K562 (cell line): Measurements from ENCODE around the gene SNX33. TPM values are rescaled to one million over a fixed set of nuclear protein-coding genes. Genes with fewer than 3 reads are reported as not detected.

Experiments
- C11orf30 ChIP-seq: fragments of 450-650 bp; IDR thresholded peaks from 2 replicates; pipeline ENCODE4 v1.6.1; 2016; ENCODE audit warnings: low read depth, mild to moderate bottlenecking
- EWSR1 ChIP-seq: fragments of 450-650 bp; IDR thresholded peaks from 2 replicates; pipeline ENCODE4 v1.6.1; 2018; ENCODE audit warnings: borderline replicate concordance, mild to moderate bottlenecking, low read depth, moderate library complexity; ENCODE audit not compliant: partially characterized antibody
- L3MBTL2 ChIP-seq: fragments of 450-650 bp; IDR thresholded peaks from 2 replicates; pipeline ENCODE4 v1.6.1; 2016; ENCODE audit warnings: mild to moderate bottlenecking, moderate library complexity
- MAFK ChIP-seq: IDR thresholded peaks from 2 replicates; pipeline ENCODE4 v1.6.1; 2011; ENCODE audit warnings: low read length, improper control_type of control experiment
- REST ChIP-seq, 2 experiments: fragments of 450-650 bp; formaldehyde crosslinking in 1 of 2; IDR thresholded peaks; 2 replicates each; pipeline versions ENCODE4 v1.4.0 to v1.6.1; 2014 to 2020; ENCODE audit warnings: mild to moderate bottlenecking in 2 of 2, borderline replicate concordance in 1 of 2, low read depth in 1 of 2
- SMAD3 ChIP-seq: fragments of 450-650 bp; formaldehyde crosslinking; conservative IDR thresholded peaks from 2 replicates; pipeline ENCODE4 v1.4.0; 2020; ENCODE audit warnings: mild to moderate bottlenecking
- SMARCE1 ChIP-seq: fragments of 450-650 bp; IDR thresholded peaks from 2 replicates; pipeline ENCODE4 v1.7.1; 2016; ENCODE audit warnings: mild to moderate bottlenecking
- SOX6 ChIP-seq: fragments of 450-650 bp; IDR thresholded peaks from 2 replicates; pipeline ENCODE4 v1.6.1; 2014; ENCODE audit warnings: mild to moderate bottlenecking
- SP1 ChIP-seq: sonication (generic); formaldehyde crosslinking; IDR thresholded peaks from 2 replicates; pipeline ENCODE4 v1.8.1; 2022; ENCODE audit warnings: mild to moderate bottlenecking, missing genetic modification reagents
- TOE1 ChIP-seq, 2 experiments: fragments of 450-650 bp in 1 of 2; sonication (generic) in 1 of 2; formaldehyde crosslinking in 1 of 2; IDR thresholded peaks; 2 replicates each; pipeline versions ENCODE4 v1.7.1 to v1.8.0; 2016 to 2022; ENCODE audit warnings: borderline replicate concordance in 2 of 2, mild to moderate bottlenecking in 2 of 2, antibody characterized with exemption in 1 of 2, inconsistent platforms in 1 of 2, low read depth in 1 of 2, missing genetic modification reagents in 1 of 2, moderate library complexity in 1 of 2
- ZNF584 ChIP-seq: fragments of 200-800 bp; sonication (Bioruptor generic); IDR thresholded peaks from 2 replicates; pipeline ENCODE4 v1.6.1; 2016; ENCODE audit warnings: low read depth, mild to moderate bottlenecking, missing genetic modification characterization, missing compliant biosample characterization
- ZNF609 ChIP-seq: sonication (generic); formaldehyde crosslinking; IDR thresholded peaks from 2 replicates; pipeline ENCODE4 v1.8.1; 2023; ENCODE audit warnings: missing genetic modification reagents, mild to moderate bottlenecking, borderline replicate concordance
- polyA plus RNA-seq, 8 experiments: library from polyadenylated mRNA; depleted of rRNA in 4 of 8; stranded (reverse) in 5 of 8; unstranded in 3 of 8; fragments of >200 nt; fragmentation: Nextera tagmentation in 2 of 8; fragmentation: Illumina TruSeq in 1 of 8; extraction: Ambion mirVana in 2 of 8; extraction: Trizol in 1 of 8; gene quantifications; 2 replicates each; pipeline versions ENCODE4 v1.2.1 to v1.2.3, GENCODE V29; 2011 to 2014; ENCODE audit warnings: inconsistent platforms in 1 of 8, missing spikeins in 1 of 8
- total RNA-seq, 7 experiments: library from RNA; depleted of rRNA in 6 of 7; stranded (reverse); fragments of >200 nt in 6 of 7; fragmentation: Illumina TruSeq in 2 of 7; extraction: Trizol in 2 of 7; gene quantifications; 2 replicates each; pipeline versions ENCODE4 v1.2.1 to v1.2.3, GENCODE V29; 2011 to 2021; ENCODE audit warnings: low replicate concordance in 1 of 7

SNX33 gene
- total and polyA plus RNA-seq, 9 of the 15 experiments (the other 6 are each of a cell fraction or from before 2014, with no cell fraction given) = 1.4 to 14.1 (median 8.2) TPM

GRCh38 chr15:75694241-75695182 is 46.8 kb downstream of the SNX33 start (continued):
- TF ChIP-seq SP1 = peak; percentile 80
- peak; percentile 84; the same call in 1 of the 2 replicates for TF ChIP-seq ZNF609 (CRISPR knock-in tag)
- TF ChIP-seq SMAD3 = no peak; the same call in 1 of the 2 replicates
- peak; percentile 79 for TF ChIP-seq SMARCE1
- TF ChIP-seq SOX6 = peak; percentile 81
- TF ChIP-seq TOE1 (IDR thresholded peaks at IDR 0.05; ENCODE audit: borderline replicate concordance) = peak; percentile 33; the same call in 1 of the 2 replicates
- TF ChIP-seq TOE1 (CRISPR knock-in tag; IDR thresholded peaks at IDR 0.05; ENCODE audit: borderline replicate concordance, low read depth) = no peak
- peak; percentile 48 for TF ChIP-seq MAFK
- peak; percentile 70; the same call in 1 of the 2 replicates for TF ChIP-seq C11orf30
- TF ChIP-seq L3MBTL2 = peak; percentile 68
- no peak for TF ChIP-seq EWSR1
- peak; percentile 88 for TF ChIP-seq REST (IDR thresholded peaks at IDR 0.05; ENCODE audit: borderline replicate concordance)
- no peak for TF ChIP-seq REST (CRISPR knock-in tag; IDR thresholded peaks at IDR 0.05; ENCODE audit: low read depth)
- TF ChIP-seq ZNF584 (CRISPR knock-in tag) = peak; percentile 87
